GM12878 (cell line): ENCODE data around the gene PPP2R1B.

Experiments used
- CTCF ChIP-seq, 3 experiments: IDR thresholded peaks in 2 of 3; conservative IDR thresholded peaks in 1 of 3; 2 replicates each; pipeline ENCODE4 v1.5.1; 2011; ENCODE audit warnings: low read depth in 3 of 3, low read length in 3 of 3, mild to moderate bottlenecking in 3 of 3, control low read depth in 2 of 3, moderate library complexity in 2 of 3, inconsistent platforms in 1 of 3, mixed read lengths in 1 of 3; ENCODE audit not compliant: control insufficient read depth in 2 of 3, insufficient read depth in 1 of 3; ENCODE audit errors: extremely low read depth in 1 of 3
- POLR2A ChIP-seq: IDR thresholded peaks from 2 replicates; pipeline ENCODE4 v1.6.1; 2011; ENCODE audit warnings: low read depth, mild to moderate bottlenecking, low read length

GRCh38 chr11:111698852-111699559 is 67.2 kb downstream of the PPP2R1B start:
- TF ChIP-seq POLR2A: no peak
- no peak for TF ChIP-seq CTCF (IDR thresholded peaks at IDR 0.05 in 2 of 3, conservative IDR thresholded peaks at IDR 0.05 in 1 of 3; ENCODE audit: control insufficient read depth in 2 of 3, extremely low read depth in 1 of 3, insufficient read depth in 1 of 3, low read depth in 3 of 3, low read length in 3 of 3)
